GM18907 (cell line): ENCODE measurements around the gene AP2A1.

Source experiments
- ATAC-seq: cut with Tn5 transposase; IDR thresholded peaks from one replicate; pipeline ENCODE4 v1.9.1; 2021; ENCODE audit warnings: mild to moderate bottlenecking, moderate library complexity; ENCODE audit not compliant: unreplicated experiment

The AP2A1 gene

GRCh38 chr19:49766007-49766929 is 533 bp upstream of the AP2A1 start:
- ATAC-seq = peak; percentile 94

GRCh38 chr19:49767381-49767780 is 580 bp downstream of the AP2A1 start:
- no peak for ATAC-seq

DNA sequence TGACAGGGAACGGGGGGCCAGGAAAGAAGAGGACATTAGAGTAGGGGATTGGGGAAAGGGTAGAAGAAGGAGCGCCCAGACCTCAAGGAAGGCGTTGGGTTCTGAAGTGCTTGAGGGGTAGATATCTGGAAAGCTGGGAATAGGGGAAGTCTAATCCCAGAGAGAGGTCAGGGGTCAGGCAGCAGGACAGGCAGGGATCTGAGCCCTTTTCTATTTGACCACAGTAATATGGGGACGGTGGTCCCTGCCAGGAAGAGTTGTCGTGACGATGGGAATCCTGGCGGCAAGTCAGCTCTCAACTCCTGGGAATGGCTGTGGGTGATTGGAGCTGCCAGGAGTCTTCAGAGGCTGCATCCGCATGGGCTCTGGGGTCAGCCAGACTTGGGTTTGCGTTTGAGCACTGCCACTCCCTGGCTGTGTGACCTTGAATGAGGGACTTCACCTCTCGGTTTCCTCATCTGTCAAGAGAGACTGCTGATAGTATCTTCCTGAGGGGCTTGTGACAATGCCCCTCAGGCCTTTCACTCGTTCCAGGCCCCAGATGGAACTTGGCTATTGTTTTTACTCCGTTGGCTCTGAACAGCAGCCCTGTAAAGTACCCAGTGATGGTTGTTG is 1.3 kb downstream of the AP2A1 start:
- ATAC-seq = no peak

GRCh38 chr19:49770529-49770928 is 3.7 kb downstream of the AP2A1 start:
- no peak for ATAC-seq

DNA sequence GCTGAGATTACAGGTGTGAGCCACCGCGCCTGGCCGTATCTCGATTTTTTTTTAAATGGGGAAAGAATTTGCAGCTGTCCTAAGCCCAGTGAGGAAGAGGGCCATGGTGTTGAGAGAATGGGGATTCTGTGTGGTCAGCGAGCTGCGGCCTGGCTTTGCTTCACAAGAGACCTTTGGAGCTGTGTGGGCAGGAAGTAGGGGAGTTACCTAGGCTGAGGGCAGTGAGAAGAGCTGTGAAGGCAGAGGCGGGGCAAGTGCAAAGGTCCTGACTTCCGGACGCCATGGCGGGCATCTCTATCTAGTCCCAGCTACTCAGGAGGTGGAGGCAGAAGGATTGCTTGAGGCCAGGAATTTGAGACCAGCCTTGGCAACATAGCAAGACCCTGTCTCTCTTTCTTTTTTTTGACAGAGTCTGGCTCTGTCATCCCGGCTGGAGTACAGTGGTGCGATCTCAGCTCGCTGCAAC is 4.9 kb downstream of the AP2A1 start:
- ATAC-seq = no peak

- no peak for ATAC-seq
Measured at GRCh38 chr19:49772850-49773432, 6.1 kb downstream of the AP2A1 start.

DNA sequence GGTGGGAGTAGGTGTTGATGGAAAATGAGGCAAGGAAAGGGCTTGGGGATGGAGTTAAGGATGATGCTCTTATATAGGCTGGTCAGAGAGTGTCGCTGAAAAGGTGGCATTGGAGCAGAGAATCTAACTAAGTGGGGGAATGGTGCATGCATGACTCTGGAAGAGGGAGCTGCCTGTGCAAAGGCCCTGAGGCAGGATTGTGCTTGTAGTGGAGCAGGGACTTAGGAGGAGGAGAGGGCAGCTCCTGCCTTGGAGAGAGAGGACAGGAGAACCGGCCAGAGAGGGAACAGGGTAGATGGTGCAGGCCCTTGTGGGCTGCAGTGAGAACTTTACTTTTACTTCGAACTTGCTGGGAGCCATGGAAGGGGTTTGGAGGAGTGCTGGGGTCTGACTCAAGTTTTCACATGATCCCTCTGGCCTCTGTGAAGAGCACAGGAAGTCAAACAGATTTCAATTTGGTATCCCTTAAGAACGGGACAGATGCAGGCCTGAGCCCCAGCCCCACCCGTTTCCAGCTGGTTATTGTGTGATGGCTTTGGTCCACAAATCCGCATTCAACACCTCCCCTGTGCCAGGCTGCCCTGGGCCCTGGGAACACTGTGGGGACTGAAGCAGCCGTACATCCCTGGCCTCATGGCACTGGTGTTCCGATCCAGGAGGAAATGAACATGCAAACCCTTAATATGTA is 7.0 kb downstream of the AP2A1 start:
- ATAC-seq = no peak

GRCh38 chr19:49774969-49775368 is 8.2 kb downstream of the AP2A1 start:
- ATAC-seq = no peak

DNA sequence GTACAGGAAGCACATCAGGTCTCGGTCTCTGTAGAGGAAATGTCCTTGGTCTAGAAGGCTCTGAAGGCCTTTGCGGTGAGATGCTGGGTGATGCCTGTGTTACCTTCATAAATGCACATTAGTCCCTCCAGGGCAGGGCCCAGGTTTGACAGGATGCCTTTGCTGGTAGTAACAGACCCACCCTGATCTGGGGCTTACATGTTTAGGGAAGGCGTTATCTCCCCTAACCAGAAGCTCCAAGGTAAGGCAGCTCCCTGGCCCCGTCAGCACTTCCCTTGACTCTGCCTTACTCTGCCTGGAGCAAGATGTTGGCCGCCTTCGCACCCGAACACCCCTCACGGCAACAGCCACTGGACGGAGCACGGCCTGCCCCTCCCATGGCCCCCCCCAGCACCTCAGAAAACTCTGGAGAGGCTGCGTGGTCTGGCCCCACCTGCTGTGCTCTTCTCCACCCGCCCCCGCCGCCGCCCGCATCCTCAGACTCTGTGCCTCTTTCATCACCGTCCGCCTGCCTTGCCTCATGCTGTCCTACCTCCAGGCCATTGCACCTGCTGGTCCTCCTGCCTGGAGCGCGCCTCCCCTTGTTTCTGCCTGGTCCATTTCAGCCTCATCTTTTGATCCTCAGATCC is 9.1 kb downstream of the AP2A1 start:
- no peak for ATAC-seq

GRCh38 chr19:49776371-49776764 is 9.6 kb downstream of the AP2A1 start:
- no peak for ATAC-seq

DNA sequence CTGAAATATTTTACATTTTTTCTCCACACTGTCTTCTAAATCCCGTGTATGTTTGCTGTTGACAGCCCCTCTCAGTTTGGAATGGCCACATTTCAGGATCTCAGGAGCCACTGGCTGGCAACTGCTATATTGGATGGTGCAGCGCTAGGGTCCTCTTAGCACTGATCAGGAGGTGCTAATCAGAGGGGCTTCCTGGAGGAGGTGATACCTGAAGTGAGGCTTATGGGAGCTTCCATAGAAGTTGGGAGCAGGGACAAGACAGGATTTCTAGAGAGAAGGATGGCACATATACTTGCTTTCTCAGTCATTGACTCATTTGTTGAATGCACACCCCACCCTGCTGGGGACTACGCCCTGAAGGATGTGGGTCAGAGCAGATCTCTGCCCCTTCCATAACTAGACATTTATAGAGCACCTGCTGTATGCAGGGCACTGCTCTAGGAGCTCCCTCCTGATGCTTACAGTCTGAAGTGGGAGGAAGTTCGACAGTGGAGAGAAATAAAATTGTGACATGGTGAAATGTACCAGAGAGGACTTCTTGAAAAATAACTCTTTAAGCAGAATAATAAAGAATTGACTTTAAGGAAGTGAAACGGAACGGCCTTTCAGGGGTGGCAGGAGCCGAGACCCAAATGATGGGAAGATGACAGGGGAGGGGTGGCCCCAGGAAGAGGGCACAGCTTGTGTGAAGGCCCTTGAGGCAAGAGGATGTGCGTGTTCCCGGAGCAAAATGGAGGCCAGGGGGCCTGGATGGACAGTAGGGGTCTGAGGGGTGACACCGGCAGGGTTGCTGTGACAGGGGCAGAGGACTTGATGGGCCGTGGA is 13.1 kb downstream of the AP2A1 start:
- ATAC-seq = no peak

GRCh38 chr19:49780861-49781260 is 14.1 kb downstream of the AP2A1 start:
- no peak for ATAC-seq

- ATAC-seq = no peak
Measured at GRCh38 chr19:49781394-49781793, 14.6 kb downstream of the AP2A1 start.

DNA sequence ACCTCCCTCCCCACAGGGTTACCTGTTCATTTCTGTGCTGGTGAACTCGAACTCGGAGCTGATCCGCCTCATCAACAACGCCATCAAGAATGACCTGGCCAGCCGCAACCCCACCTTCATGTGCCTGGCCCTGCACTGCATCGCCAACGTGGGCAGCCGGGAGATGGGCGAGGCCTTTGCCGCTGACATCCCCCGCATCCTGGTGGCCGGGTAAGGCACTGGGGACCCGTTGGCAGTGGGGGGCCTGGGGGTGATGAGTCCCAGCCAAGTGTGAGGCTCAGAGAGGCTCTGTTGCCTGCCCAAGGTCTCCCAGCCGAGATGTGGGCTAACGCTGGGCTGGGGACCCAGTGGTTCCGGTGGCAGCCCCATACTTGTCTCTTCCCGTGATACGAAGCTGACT is 15.7 kb downstream of the AP2A1 start:
- ATAC-seq = no peak

- ATAC-seq = no peak
Measured at GRCh38 chr19:49786376-49786820, 19.6 kb downstream of the AP2A1 start.

GRCh38 chr19:49787746-49788145 is 20.9 kb downstream of the AP2A1 start:
- ATAC-seq = no peak

GRCh38 chr19:49788857-49789256 is 22.1 kb downstream of the AP2A1 start:
- ATAC-seq = no peak

DNA sequence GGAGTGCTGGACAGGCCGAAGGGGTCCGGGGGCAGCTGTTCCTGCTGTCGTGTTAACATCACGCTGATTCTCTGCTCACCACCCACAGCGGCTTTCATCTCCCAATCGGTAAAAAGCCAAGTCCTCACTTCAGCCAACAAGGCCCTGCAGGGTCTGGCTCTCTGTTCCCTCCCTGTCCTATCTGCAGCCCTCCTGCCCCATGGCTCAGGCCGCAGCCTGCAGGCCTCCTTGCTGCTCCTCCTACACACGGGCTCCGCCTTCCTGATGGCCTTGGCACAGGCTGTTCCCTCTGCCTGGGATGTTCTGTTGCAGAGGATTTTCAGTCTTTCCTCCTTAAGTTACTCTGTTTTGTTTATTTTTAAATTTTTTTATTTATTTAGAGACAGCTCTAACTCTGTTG is 24.1 kb downstream of the AP2A1 start:
- ATAC-seq = no peak

- no peak for ATAC-seq
Measured at GRCh38 chr19:49791776-49792445, 25.1 kb downstream of the AP2A1 start.
